Limb (tissue), 2 donors: ENCODE results near the gene DDX10.

Experiments
- DNase-seq, 2 donors: peaks; one replicate each; pipeline ENCODE4 v3.0.0-alpha.2; 2016; ENCODE audit errors: extremely low spot score in 2 of 2

The DDX10 gene

DNA sequence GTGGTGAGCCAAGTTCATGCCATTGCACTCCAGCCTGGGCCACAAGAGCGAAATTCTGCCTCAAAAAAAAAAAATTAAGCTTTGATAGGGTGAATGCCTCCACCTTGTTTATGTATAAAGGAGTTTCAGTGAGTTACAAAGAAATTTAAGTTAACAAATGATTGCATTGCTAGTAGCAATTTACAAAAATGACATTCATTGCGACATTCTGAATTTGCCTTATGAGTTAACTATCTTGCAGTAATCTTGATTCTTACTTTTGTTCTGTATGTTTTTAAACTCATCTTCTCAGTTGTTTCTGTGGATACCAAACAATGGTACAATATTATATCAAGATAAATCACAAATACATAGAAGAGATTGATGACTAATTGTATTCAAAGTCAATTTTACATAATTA is 207.0 kb downstream of the DDX10 start:
- no peak for DNase-seq

DNA sequence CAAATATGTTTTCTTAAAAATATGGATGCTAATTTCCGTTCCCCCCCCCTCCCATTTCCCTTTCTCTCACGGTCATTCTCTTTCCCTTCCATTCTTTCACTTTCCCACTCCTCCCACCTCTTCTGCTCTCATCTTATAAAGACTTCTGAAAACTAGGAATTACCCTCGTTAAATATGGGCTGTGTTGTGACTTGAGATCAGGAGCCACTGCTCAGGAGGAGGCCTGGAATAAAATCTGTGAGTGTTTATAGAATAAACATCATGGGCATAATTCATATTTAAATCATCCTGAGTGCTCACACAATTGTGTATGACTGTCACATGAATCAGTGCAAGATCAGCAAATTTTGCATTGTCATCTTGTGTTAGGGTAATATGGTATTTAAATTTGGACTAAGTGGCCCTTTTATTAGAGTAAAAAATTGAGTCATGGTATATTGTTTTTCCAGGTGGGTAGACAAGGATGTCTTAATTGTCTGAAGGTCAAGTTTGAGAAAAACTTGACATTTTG is 208.0 kb downstream of the DDX10 start:
- no peak for DNase-seq

DNA sequence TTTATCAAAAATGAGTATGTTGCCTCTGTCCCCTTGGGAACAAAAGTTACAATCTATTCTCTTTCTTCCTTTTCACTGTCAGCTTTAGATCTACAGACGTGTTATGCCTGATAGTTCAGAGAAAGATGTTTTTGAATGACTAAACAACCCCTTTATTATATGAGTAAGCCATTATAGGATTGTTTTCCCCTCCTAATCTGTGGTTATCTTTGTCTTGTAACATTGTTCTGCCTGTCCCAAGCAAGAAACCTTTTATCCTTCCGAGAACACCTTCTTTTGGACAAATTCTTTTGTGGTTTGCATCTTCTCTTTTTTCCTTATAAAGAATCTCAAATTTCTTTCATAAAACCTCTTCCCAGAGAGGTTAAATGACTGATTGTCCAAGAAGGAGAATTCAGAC is 208.4 kb downstream of the DDX10 start:
- no peak for DNase-seq

DNA sequence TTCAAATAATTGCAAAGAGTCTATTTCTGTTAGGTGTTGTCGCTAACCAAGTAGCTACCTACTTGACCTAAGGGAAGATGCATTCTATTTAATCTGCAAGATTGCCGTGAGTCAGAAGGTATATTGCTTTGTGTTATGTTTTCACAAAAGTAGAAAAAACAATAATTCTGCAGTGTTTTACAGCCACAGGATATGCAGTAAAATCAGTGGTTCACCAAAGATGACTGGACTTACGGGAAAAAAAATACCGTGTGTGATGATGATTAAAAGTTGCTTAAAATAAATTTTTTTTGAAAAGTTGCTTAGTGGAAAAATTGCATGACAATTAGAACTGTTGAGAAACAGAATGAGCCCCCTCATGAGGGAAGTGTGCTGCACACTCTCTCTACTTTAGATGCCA is 209.1 kb downstream of the DDX10 start:
- DNase-seq = no peak

DNA sequence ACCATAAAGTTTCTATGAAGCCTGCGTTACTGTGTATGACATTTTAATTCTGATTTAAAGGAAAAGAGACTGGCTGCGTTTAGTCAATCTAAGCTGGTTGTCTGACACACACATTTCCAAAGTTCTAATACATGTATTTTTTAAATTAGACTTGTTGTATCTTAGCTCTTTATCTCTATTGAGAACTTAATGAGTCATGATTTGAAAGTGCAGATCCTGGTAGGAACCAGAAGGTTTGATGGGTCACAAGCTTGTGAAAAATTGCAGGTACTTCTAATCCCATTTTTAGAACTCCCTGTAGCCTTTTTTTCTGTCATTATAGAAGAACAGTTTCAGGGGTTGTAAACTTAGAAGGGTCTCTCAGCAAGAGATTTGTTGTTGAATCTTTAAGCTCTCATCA is 210.3 kb downstream of the DDX10 start:
- DNase-seq = no peak

DNA sequence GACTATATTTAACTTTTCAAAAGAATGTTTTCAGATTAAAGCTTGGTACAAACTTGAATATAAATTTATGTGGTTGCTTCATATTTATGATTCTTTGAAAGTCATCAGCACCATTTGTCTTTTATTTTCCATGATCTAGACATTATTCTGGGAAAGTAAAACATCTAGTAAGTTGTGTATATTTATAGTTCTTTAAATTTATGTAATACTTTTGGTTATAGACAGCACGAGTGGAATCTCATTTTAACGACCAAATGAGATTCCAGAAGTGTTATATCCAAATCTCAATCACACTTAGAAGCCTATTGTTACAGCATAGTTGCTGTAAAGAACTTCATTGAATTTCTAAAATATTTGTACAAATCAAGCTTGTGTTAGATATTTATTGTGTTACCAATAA is 212.3 kb downstream of the DDX10 start:
- no peak for DNase-seq

DNA sequence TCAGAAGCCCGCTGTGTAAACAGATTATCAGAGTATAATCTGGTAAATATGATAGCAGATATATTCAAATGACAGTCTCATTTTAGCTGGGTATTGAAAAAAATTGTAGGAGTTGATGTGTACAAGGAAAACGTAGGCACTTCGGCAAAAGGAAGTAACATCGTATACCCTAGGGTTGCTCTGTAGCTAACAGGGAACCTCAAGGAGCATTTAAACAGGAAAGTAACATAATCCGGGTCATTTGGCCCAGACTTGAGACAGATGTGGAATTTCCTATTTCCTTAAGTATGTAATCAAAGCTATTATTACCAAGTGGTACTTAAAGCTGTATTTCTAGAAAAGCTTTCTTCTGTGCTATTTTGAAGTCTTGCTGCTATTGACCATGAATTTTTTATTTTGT is 215.6 kb downstream of the DDX10 start:
- DNase-seq = no peak

DNA sequence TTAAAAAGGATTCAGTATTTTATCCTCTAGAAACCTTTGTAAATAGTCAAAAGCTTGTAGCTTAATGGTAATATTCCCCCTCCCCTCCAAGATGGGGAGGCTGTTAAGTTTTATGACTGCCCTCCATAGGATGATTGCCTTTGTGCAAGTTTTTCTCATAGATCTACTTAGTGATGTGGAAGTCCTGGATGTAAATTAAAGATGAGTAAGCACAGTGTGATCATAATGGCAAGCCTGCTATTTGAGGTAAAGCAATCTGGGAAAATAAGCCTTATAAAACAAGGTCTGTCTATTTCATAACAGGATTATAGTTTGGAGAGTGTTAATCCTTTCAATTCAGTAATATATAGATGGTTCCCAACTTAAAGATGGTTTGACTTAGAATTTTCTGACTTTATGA is 216.3 kb downstream of the DDX10 start:
- no peak for DNase-seq

DNA sequence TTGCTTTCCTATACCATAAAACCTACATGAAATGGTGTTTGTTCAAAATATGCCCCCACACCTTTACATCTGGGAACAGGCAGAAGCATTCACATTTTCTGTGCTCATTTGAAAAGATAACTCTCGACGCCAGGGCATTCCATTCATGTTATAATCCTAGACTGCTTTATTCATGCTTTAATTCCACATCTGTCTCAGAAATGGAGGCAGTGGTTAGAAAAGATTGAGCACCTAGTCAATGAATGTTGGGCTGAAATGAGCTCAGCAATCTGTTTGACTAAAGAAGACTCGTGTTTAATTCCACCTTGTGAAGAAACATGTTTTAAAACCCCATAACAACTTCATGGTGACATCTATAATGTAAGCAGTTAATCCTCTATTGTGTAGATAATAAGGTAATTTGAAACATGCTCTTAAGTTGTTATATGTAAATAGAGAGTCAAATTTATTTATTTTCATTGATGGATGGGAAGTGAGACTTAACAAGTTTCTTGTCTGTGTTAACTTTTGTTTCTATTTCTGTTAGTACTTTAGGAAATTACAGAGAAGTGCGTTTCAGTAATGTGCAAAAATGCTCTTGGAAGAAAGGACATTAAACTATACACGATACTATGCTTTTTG is 217.5 kb downstream of the DDX10 start:
- no peak for DNase-seq

DNA sequence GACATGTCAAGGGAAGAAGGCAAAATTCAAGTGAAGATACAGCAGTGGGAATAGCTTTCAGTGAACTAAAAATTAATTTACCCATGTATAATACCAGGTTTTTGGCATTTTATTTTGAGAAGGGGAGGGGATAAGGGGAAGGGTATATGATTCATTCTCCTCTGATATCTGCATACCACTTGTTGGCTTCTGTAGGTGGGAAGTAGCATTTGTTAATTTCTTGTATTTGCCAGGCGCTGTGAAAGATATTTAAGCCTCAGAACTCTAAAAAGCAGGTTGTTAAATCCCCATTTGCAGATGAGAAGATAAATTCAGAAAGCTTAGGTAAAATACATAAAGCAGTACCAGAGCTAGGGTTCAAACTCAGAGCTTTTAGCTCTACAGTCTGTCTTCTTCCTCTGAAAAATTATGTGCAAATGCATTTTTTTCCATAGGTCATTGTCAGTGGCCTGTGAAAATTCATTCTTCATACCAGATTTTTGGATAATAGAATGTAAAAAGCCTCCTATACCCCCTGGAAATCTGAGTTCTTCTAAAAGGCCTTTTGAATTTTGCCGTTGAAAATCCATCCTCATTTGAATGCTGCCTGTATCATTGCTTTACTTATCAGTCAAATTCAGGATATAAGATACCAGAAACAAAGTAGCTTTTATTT is 221.3 kb downstream of the DDX10 start:
- no peak for DNase-seq

DNA sequence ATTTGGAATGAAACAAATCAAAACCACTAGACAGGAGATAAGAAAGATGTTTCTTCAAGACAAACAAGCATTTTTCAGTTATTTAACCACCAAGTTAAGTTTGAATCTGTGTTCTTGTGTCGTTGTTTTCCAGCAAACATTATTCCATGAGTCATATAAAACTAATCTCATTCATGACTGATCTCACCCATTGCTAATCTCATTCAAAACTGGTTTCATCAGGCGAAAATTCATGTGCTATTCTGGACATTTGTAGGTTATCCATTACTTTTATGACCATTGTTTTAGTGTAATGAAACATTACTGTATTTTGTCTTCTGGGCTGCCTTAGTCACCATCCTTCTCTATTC is 221.8 kb downstream of the DDX10 start:
- no peak for DNase-seq

DNA sequence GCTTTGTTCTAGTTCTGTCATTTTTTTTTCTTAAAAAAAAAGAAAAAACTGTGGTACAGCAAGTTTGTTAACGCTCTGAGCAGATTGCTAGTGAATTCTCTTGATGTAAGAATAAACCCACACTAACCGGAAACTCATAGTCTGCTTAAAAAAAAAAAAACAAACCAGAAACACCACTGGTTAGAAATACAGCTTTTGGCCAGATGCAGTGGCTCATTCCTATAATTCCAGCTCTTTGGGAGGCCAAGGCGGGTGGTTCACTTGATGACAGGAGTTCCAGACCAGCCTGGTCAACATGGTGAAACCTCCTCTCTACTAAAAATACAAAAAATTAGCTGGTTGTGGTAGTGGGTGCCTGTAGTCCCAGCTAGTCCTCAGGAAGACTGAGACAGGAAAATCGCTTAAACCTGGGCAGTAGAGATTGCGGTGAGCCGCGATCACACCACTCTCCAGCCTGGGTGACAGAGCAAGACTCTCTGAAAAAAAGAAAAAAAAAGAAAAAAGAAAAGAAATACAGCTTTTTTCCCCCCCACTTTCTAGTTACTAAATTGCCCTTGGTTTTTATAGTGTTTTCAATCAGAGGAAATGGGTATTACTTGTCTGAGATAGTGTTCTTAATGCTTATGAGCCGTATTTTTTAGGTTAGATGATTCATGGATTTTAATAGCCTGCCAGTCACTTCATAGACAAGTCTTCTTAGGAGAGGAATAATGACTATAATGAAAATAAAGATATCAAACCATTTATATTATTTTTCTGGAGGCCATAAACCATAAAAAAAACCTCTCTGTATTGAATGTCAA is 222.8 kb downstream of the DDX10 start:
- no peak for DNase-seq

DNA sequence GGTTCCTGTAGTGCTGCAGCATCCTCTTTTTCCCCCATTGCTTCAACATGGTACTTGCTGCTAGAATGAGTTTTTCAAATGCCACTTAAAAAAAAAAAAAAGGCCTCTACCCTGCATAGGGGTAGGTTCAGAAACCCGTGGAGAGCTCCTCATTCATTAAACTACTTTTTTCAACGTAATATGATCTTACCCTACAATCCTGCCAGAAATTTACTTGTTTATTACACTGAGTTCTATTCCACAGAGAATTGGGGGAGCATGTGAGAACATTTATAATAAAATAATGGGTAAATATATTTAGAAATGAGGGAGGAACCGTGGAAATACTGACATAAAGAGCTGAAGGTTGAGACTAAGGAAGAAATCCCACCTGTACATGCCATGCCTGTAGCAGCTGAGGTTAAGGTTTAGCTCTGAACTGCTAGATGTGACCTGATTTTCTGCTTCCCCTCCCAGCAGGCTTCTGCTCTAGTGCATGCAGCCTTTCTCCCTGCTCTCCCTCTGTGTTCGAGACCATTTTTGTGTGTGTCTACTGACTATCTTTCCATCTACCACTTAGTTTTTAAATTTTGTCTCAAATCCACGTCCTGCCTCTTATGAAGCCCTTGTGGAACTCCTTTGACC is 225.7 kb downstream of the DDX10 start:
- DNase-seq = no peak

DNA sequence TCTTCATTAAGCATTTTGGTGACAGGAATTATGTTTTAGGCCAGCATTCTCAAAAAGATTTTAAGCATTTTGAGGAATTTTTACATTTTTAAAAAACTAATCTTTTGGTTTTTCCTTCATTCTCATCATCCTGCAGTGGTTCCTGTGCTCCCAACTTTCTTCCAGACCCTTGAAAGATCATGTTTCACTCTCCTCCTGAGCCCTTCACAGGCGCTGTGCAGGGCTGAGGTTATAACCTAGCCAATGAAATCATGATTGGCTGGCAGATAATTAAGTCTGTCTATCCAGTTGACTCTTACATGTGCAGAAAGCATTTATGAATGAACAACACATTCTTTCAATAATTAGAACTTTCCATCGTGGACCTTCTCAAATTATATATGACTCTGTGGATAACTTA is 226.3 kb downstream of the DDX10 start:
- DNase-seq = no peak

DNA sequence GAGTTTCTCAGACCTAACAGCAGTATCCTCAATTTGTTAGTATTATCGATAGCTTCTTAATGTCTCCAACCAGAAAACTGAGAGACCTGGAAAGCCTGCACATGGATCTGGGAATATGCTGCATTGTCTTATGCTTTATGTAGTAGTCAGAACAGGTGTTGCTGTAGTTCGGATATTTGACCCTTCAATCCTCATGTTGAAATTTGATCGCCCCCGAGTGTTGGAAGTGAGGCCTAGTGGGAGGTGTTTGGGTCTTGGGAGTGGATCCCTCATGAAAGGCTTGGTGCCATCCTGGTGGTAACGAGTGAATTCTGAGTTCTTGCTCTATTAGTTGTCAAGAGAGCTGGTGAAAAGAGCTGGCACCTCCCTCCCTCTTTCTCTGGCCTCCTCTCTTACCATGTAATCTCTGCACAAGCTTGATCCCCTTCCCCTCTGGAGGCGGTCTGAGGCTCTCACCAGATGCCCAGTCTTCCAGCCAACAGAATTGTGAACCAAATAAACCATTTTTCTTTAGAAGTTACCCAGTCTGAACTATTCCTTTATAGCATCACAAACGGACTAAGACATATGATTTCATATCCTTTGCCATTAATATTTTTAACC is 227.1 kb downstream of the DDX10 start:
- no peak for DNase-seq

DNA sequence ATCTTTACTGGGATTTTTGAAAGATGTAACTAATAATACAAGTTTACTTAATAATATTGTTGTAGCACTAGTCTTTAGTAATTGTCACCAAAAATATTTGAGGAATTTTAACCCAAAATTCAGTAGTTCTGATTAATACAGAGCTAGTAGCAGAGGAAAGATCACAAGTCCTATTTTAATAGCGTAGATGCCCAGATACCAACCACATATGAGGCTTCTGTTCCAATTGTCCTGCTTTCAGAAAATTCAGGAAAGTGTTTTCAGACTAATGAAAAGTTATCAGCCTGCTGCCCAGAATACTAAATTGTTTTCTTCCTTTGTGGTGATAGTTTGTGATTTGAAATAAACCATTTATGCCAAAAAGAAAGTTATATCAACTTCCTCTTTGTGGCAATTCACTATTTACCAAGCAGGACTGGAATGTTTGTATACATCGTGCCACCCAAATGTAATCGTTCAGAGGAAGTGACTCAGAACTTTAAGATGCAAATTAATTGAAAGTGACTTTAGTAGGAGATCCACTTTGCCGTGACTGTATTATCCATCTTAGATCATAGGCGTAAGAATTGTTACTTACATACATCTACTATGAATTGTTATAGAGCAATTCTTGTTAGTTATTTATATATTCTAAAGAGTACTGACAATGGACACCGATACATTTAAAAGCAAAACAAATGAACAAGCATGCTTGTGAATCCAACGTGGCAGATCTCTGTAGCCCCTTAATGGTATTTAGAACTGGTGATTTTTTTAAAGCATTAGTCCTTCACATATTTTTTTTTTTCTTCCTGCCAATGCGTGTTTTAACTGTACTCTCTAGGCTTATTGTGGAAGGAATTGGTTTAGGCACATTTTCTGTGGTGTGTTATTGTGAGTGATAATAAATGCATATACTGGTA is 231.0 kb downstream of the DDX10 start:
- DNase-seq = no peak

DNA sequence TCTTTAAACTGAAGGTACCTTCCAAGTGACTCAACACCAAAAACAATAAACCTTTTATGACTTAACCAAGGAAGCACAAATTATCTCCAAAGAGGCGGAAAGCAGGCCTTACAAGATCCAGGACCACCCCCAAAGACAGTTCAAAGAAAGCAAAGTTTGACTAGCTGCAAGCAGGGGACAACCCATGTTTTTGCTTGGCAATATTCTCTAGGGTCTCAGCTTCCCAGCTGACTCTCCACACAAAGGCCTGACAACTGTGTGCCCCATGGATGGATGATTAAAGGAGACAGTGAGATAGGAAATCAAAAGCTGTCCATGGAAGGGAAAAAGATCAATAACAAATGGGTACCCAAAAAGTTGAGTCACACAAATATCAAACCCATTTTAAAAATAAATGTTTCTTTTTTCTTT is 232.2 kb downstream of the DDX10 start:
- DNase-seq = no peak

DNA sequence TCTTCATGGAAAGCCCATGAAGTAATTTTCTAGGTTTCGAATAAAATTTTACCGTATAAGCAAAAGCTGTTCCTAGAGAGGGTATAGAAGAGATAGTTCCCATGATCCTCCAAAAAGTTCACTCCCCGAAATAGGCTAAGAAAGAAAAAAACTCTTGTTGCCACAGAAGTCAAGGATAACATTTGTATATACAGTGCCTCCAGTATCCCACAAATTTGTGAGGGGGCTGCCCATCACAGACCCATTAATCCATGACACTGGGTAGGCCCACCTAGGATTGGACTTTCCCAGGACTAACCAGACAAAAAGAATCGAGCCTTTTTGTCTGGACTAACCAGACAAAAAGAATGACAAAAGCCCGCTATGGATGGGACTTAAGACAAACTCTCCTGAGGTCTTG is 233.0 kb downstream of the DDX10 start:
- DNase-seq = no peak

DNA sequence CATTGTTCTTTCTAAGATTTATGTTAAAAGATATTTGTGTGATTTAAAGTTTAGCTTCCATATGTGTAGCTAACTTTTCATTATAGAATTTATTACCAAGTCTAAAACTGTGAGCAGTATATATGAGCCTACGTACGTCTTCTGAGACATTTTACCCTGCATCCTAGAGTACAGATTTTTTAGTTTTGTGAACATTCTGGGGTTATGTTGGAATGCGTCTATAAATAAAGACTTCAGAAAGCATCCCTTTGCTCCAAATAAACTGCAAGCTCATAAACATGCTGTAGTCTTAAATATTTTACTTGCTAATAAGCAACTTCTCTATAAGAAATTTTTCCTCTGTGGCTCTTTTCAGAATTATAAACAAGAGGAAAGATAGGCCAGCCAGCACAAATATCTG is 236.5 kb downstream of the DDX10 start:
- DNase-seq = no peak

DNA sequence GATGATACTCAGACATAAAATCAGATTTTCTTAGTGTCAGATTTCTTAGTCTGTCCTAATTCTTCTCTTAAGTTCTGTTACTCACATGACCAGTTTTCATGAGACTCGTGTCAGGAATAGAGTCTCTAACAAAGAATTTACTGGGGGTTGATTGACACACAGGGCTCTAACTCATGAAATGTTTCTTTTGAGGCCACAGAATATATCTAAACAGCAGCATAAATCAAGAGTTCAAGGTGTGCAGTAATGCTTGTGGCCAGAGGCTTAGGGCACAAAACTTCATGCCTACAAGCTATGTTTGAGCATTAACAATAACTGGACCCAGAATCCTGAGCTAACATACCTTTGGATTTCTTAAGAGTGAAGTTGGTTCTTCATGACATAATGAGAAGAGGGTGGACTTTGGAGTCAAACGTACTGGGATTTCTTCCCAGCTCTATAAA is 237.2 kb downstream of the DDX10 start:
- DNase-seq = no peak

DNA sequence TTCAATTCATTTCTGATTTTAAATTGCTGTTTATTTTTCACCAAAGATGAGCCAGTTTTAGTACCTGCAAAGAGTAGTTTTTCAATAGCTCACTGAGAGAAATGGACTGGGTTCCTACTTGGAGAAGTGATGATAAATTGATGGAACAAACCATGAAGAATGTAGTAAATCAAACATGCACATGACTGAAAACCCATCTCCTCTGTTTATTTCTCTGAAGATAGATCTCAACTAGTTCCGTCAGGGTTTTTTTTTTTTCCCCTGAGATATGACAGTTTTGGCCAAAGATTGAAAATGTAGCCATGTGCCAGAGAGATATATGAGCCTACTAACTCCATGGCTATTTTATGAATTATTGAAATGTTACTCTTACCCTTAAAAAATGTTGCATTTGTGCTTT is 239.6 kb downstream of the DDX10 start:
- DNase-seq = no peak
